HepG2 (cell line): ENCODE results near the gene AFF1. TPM values are rescaled to one million over a fixed set of nuclear protein-coding genes. Genes with fewer than 3 reads are reported as not detected.

ENCODE experiments used
- ATAC-seq: fragments of 200-7000 bp; cut with Tn5 transposase; 3 replicates; pipeline ENCODE4 v1.9.1; 2020; ENCODE audit warnings: mild to moderate bottlenecking, moderate library complexity
- BruUV-seq: library from RNA; stranded (reverse); fragments of 400-500 nt; replicated peaks from 2 replicates; lab custom pipeline; 2021; lab: Mats Ljungman, UMichigan
- CTCF ChIA-PET: fragments of 300-600 bp; formaldehyde crosslinking; extraction: SDS; loops from one replicate; lab custom pipeline; 2021; ENCODE audit warnings: low total read pairs, inconsistent platforms, low intra/inter-chr PET ratio; lab: Yijun Ruan, JAX
- POLR2A ChIA-PET: fragments of 350-600 bp; sonication (Branson Sonifier 250); formaldehyde crosslinking; loops from one replicate; lab custom pipeline; 2020; ENCODE audit warnings: antibody characterized with exemption, inconsistent platforms; lab: Yijun Ruan, JAX
- DNase-seq: peaks from one replicate; pipeline ENCODE4 v3.0.0-alpha.2; 2015; ENCODE audit warnings: low spot score
- FAIRE-seq: peaks from 3 replicates; lab custom pipeline; 2011; peaks lifted over from hg19 to GRCh38; lab: Jason Lieb, UNC
- H2AFZ ChIP-seq: one replicate; pipeline ENCODE4 v1.6.1; 2011; ENCODE audit warnings: low read length, inconsistent platforms
- H3K27ac ChIP-seq: fragments of 300-600 bp; 3 replicates; pipeline ENCODE4 v1.8.0; 2011; ENCODE audit warnings: mixed run types, mild to moderate bottlenecking, mixed read lengths, low read length, inconsistent platforms; ENCODE audit not compliant: insufficient read depth; ENCODE audit errors: extremely low read length
- H3K27me3 ChIP-seq, 2 experiments: fragments of 200-600 bp in 1 of 2; 2 replicates in 1 of 2; 3 replicates in 1 of 2; pipeline versions ENCODE4 v1.6.0 to v1.8.0; 2011; ENCODE audit warnings: low read length in 2 of 2, mild to moderate bottlenecking in 2 of 2, moderate library complexity in 2 of 2, inconsistent platforms in 1 of 2; ENCODE audit not compliant: insufficient read depth in 2 of 2, control insufficient read depth in 1 of 2
- H3K36me3 ChIP-seq, 2 experiments: fragments of 200-600 bp in 1 of 2; replicated peaks in 1 of 2; 2 replicates in 1 of 2; 3 replicates in 1 of 2; pipeline versions ENCODE4 v1.5.1 to v1.8.0; 2011; ENCODE audit warnings: low read length in 2 of 2, inconsistent platforms in 1 of 2; ENCODE audit not compliant: insufficient read depth in 2 of 2, control insufficient read depth in 1 of 2
- H3K4me1 ChIP-seq: 2 replicates; pipeline ENCODE4 v1.5.1; 2012; ENCODE audit warnings: low read length, inconsistent platforms; ENCODE audit not compliant: insufficient read depth
- H3K4me2 ChIP-seq: 2 replicates; pipeline ENCODE4 v1.6.0; 2011; ENCODE audit warnings: low read depth, low read length, inconsistent platforms
- H3K4me3 ChIP-seq, 3 experiments: fragments of 200-600 bp in 1 of 3; sonication (generic), shearing (Covaris generic) in 1 of 3; replicated peaks in 1 of 3; 2 replicates each; pipeline ENCODE4 v1.5.1; 2011 to 2016; ENCODE audit warnings: low read length in 3 of 3, inconsistent platforms in 2 of 3, low read depth in 2 of 3, mild to moderate bottlenecking in 2 of 3, control low read depth in 1 of 3, mixed read lengths in 1 of 3; ENCODE audit not compliant: insufficient read depth in 1 of 3
- H3K79me2 ChIP-seq: one replicate; pipeline ENCODE4 v1.6.1; 2011; ENCODE audit warnings: low read length, inconsistent platforms; ENCODE audit not compliant: insufficient read depth
- H3K9ac ChIP-seq: 2 replicates; pipeline ENCODE4 v1.6.0; 2011; ENCODE audit warnings: mild to moderate bottlenecking, low read depth, low read length, inconsistent platforms; ENCODE audit not compliant: insufficient read depth
- H3K9me3 ChIP-seq: 2 replicates; pipeline ENCODE4 v1.5.1; 2012; ENCODE audit warnings: mild to moderate bottlenecking, low read length
- H4K20me1 ChIP-seq: 2 replicates; pipeline ENCODE4 v1.6.0; 2011; ENCODE audit warnings: inconsistent platforms, mild to moderate bottlenecking, low read length, moderate library complexity; ENCODE audit not compliant: insufficient read depth
- MAF1 ChIP-seq: sonication (generic); formaldehyde crosslinking; IDR thresholded peaks from 2 replicates; pipeline ENCODE4 v1.5.0; 2020; ENCODE audit warnings: missing genetic modification reagents, borderline replicate concordance
- MIER2 ChIP-seq: IDR thresholded peaks from 2 replicates; pipeline ENCODE4 v1.6.1; 2016; ENCODE audit warnings: missing biosample characterization, missing genetic modification reagents
- POLR2AphosphoS2 ChIP-seq: IDR thresholded peaks from 2 replicates; pipeline ENCODE4 v1.6.1; 2011; ENCODE audit warnings: low read depth, low read length, improper control_type of control experiment
- SP4 ChIP-seq: sonication (generic); formaldehyde crosslinking; IDR thresholded peaks from 2 replicates; pipeline ENCODE4 v1.8.1; 2023; ENCODE audit warnings: mild to moderate bottlenecking, missing genetic modification reagents
- XBP1 ChIP-seq: sonication (generic); formaldehyde crosslinking; IDR thresholded peaks from 2 replicates; pipeline ENCODE4 v1.5.0; 2020; ENCODE audit warnings: missing genetic modification reagents
- ZBTB7B ChIP-seq: sonication (generic); formaldehyde crosslinking; IDR thresholded peaks from 2 replicates; pipeline ENCODE4 v1.4.0; 2020; ENCODE audit warnings: missing genetic modification reagents
- ZNF225 ChIP-seq: sonication (generic); formaldehyde crosslinking; IDR thresholded peaks from 2 replicates; pipeline ENCODE4 v1.4.0; 2020; ENCODE audit warnings: mild to moderate bottlenecking, missing genetic modification reagents
- ZNF644 ChIP-seq: IDR thresholded peaks from 2 replicates; pipeline ENCODE4 v1.6.1; 2016; ENCODE audit warnings: low read depth
- WGBS: methylation state at CpG from one replicate; pipeline ENCODE4 v1.1.6; 2017; ENCODE audit warnings: low lambda C conversion rate; 5-methylcytosine and 5-hydroxymethylcytosine counted together
- in situ Hi-C: cut with HindIII; loops from 2 replicates; pipeline ENCODE4 v1.10.0; 2017; ENCODE audit warnings: low pct_unique_long_range_greater_than_20kb; ENCODE audit not compliant: extremely low pct_ligation_motif_present
- intact Hi-C: fragments of 100-400 bp; cut with micrococcal nuclease; formaldehyde crosslinking; loops from one replicate; pipeline ENCODE4 v1.10.0; 2022; ENCODE audit not compliant: unreplicated experiment
- polyA plus RNA-seq, 8 experiments: library from polyadenylated mRNA; depleted of rRNA in 3 of 8; stranded (reverse) in 7 of 8; unstranded in 1 of 8; fragments of >200 nt; fragmentation: Illumina TruSeq in 4 of 8; extraction: Trizol in 4 of 8; gene quantifications; 2 replicates each; pipeline versions ENCODE4 v1.2.1 to v1.2.3, GENCODE V29; 2011 to 2016; ENCODE audit warnings: low read depth in 4 of 8, missing spikeins in 1 of 8, mixed read lengths in 1 of 8; ENCODE audit not compliant: insufficient read depth in 1 of 8
- total RNA-seq, 5 experiments: library from RNA; depleted of rRNA; stranded (reverse); fragments of >200 nt; fragmentation: Illumina TruSeq; extraction: Trizol; gene quantifications; 2 replicates each; pipeline ENCODE4 v1.2.3, GENCODE V29; 2016; ENCODE audit warnings: low read depth in 1 of 5
- TF ChIP-seq, protein P1 (sequence below): fragments of 450-650 bp; IDR thresholded peaks from 2 replicates; pipeline ENCODE4 v1.6.1; 2017
- TF ChIP-seq, protein P2 (sequence below): IDR thresholded peaks from 2 replicates; pipeline ENCODE4 v1.6.1; 2016; ENCODE audit warnings: missing compliant biosample characterization, missing genetic modification reagents, borderline replicate concordance
- TF ChIP-seq, protein P3 (sequence below): sonication (generic); formaldehyde crosslinking; IDR thresholded peaks from 2 replicates; pipeline ENCODE4 v1.4.0; 2020; ENCODE audit warnings: missing genetic modification reagents, borderline replicate concordance
- TF ChIP-seq, protein P4 (sequence below): sonication (generic); formaldehyde crosslinking; conservative IDR thresholded peaks from 2 replicates; pipeline ENCODE4 v1.5.0; 2020; ENCODE audit warnings: missing genetic modification reagents
- TF ChIP-seq, protein P5 (sequence below): sonication (generic); formaldehyde crosslinking; IDR thresholded peaks from 2 replicates; pipeline ENCODE4 v1.9.0; 2021; ENCODE audit warnings: missing genetic modification reagents, mild to moderate bottlenecking, borderline replicate concordance

AFF1 gene
- total and polyA plus RNA-seq, 2 of the 13 experiments (the other 11 are each of a cell fraction or from before 2014, with no cell fraction given), result 15.5 to 15.9 TPM

DNA sequence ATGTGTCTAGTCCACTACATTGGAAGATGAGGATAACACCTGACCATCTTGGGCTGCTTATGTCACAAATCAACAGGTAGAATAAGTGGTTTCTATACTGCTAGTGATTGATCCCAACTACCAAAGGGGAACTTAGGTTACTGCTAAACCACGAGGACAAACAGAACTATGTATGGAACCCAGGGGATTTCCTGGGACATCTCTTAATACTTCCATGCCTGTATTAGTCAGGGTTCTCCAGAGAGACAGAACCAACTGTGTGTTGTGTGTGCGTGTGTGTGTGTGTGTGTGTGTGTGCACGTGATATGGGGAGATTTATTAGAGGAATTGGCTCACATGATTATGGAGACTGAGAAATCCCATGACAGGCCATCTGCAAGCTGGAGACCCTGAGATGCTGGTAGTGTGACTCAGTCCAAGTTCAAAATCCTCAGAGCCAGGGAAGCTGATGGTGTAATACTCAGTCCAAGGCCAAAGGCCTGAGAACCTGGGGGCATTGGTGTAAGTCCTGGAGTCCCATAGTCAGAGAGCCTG is 16.2 kb upstream of the AFF1 start (continued):
- TF ChIP-seq, protein P1, sequence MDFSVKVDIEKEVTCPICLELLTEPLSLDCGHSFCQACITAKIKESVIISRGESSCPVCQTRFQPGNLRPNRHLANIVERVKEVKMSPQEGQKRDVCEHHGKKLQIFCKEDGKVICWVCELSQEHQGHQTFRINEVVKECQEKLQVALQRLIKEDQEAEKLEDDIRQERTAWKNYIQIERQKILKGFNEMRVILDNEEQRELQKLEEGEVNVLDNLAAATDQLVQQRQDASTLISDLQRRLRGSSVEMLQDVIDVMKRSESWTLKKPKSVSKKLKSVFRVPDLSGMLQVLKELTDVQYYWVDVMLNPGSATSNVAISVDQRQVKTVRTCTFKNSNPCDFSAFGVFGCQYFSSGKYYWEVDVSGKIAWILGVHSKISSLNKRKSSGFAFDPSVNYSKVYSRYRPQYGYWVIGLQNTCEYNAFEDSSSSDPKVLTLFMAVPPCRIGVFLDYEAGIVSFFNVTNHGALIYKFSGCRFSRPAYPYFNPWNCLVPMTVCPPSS, result no peak

DNA sequence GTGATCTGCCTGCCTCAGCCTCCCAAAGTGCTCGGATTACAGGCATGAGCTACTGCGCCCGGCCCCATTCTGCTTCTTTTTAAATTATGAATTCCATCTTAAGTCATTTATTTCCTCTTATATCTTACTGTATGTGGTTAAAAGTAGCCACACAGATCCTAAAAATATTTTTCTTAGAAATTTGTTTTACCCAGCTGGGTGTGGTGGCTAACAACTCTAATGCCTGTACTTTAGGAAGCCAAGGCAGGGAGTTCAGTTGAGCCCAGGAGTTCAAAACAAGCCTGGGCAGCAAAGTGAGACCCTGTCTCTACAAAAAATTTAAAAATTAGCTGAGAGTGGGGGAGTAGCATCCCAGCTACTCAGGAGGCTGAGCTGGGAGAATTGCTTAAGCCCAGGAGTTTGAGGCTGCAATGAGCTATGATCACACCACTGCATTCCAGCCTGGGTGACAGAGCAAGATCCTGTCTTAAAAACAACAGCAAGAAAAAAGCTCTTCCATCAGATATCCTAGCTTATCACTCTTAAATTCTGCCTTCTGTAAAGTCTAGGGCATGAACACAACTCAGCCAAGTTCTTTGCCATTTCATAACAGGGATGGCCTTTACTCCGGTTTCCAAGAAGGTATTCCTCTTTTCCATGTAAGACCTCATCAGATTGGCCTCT is 15.1 kb upstream of the AFF1 start:
- Histone ChIP-seq H3K4me3 (no peak overlapping the region), H3K4me1 (peaks cover 11% of the 10 kb centered on the region), H3K27ac (no peak overlapping the region), H3K4me2 (no peak overlapping the region), H3K27me3 (no peaks in the 10 kb centered on the region), H3K79me2 (no peaks in the 10 kb centered on the region), H3K9me3 (no peaks in the 10 kb centered on the region), H3K36me3 (no peaks in the 10 kb centered on the region; a peak in 1 of 5 replicates), H4K20me1 (no peaks in the 10 kb centered on the region), H3K9ac (no peak overlapping the region), H2AFZ (no peak overlapping the region)
- no peak for DNase-seq
- ChIA-PET POLR2A (interaction anchor here (0.7 to 2.0 kb wide), 4 partner anchors 8 to 170 kb away, joined by 3 to 7 read pairs (median 4); partner anchors contain the start of gene AFF1), CTCF (no interaction called here)
- no TSS peak for BruUV-seq
- in situ Hi-C loops (loop anchor here (5.0 to 10.0 kb wide), 2 partner anchors 173 to 315 kb away; no protein-coding TSS in a partner anchor), intact Hi-C loops (loop anchor here (5.0 kb wide), 1 partner anchor 188 kb away; no protein-coding TSS in a partner anchor)
- no peak for FAIRE-seq
- 99% methylated on average over 4 of the region's 4 CpGs for WGBS
- no peak for ATAC-seq
- TF ChIP-seq, protein P2, sequence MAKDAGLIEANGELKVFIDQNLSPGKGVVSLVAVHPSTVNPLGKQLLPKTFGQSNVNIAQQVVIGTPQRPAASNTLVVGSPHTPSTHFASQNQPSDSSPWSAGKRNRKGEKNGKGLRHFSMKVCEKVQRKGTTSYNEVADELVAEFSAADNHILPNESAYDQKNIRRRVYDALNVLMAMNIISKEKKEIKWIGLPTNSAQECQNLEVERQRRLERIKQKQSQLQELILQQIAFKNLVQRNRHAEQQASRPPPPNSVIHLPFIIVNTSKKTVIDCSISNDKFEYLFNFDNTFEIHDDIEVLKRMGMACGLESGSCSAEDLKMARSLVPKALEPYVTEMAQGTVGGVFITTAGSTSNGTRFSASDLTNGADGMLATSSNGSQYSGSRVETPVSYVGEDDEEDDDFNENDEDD, result no peak
- TF ChIP-seq, protein P3, sequence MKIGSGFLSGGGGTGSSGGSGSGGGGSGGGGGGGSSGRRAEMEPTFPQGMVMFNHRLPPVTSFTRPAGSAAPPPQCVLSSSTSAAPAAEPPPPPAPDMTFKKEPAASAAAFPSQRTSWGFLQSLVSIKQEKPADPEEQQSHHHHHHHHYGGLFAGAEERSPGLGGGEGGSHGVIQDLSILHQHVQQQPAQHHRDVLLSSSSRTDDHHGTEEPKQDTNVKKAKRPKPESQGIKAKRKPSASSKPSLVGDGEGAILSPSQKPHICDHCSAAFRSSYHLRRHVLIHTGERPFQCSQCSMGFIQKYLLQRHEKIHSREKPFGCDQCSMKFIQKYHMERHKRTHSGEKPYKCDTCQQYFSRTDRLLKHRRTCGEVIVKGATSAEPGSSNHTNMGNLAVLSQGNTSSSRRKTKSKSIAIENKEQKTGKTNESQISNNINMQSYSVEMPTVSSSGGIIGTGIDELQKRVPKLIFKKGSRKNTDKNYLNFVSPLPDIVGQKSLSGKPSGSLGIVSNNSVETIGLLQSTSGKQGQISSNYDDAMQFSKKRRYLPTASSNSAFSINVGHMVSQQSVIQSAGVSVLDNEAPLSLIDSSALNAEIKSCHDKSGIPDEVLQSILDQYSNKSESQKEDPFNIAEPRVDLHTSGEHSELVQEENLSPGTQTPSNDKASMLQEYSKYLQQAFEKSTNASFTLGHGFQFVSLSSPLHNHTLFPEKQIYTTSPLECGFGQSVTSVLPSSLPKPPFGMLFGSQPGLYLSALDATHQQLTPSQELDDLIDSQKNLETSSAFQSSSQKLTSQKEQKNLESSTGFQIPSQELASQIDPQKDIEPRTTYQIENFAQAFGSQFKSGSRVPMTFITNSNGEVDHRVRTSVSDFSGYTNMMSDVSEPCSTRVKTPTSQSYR (CRISPR knock-in tag), result no peak
- TF ChIP-seq MAF1 (CRISPR knock-in tag) (no peak), ZBTB7B (CRISPR knock-in tag) (no peak), XBP1 (CRISPR knock-in tag) (no peak), SP4 (CRISPR knock-in tag) (no peak), ZNF225 (no peak), MIER2 (no peak), ZNF644 (CRISPR knock-in tag) (no peak), POLR2AphosphoS2 (no peak)
- TF ChIP-seq, protein P4, sequence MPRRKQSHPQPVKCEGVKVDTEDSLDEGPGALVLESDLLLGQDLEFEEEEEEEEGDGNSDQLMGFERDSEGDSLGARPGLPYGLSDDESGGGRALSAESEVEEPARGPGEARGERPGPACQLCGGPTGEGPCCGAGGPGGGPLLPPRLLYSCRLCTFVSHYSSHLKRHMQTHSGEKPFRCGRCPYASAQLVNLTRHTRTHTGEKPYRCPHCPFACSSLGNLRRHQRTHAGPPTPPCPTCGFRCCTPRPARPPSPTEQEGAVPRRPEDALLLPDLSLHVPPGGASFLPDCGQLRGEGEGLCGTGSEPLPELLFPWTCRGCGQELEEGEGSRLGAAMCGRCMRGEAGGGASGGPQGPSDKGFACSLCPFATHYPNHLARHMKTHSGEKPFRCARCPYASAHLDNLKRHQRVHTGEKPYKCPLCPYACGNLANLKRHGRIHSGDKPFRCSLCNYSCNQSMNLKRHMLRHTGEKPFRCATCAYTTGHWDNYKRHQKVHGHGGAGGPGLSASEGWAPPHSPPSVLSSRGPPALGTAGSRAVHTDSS, result no peak
- TF ChIP-seq, protein P5, sequence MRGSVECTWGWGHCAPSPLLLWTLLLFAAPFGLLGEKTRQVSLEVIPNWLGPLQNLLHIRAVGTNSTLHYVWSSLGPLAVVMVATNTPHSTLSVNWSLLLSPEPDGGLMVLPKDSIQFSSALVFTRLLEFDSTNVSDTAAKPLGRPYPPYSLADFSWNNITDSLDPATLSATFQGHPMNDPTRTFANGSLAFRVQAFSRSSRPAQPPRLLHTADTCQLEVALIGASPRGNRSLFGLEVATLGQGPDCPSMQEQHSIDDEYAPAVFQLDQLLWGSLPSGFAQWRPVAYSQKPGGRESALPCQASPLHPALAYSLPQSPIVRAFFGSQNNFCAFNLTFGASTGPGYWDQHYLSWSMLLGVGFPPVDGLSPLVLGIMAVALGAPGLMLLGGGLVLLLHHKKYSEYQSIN, result no peak
